ENCODE measurements around the gene MIEN1. TPM values are rescaled to one million over a fixed set of nuclear protein-coding genes. Genes with fewer than 3 reads are reported as not detected.
A peak's percentile ranks its signal among the peaks of the same experiment; 100 is the strongest.

Gene MIEN1
- polyA plus RNA-seq, 2 of the 4 experiments (the other 2 are of a cell fraction): 63.9 to 85.5 TPM

- peaks cover 41% of the 10 kb centered on the region for H3K4me1 ChIP-seq
- ChIA-PET POLR2A (interaction anchor here (0.5 to 1.2 kb wide), 3 partner anchors 10 to 76 kb away, joined by 3 to 4 read pairs (median 3); partner anchors contain the start of gene PGAP3), CTCF (interaction anchor here (1.2 to 50.7 kb wide), 4 partner anchors 8 to 61 kb away, joined by 3 to 1391 read pairs (median 120); partner anchors contain the start of genes PNMT, PPP1R1B and STARD3)
- WGBS (ENCODE audit: missing lambda C conversion rate): 95% methylated on average over 5 of the region's 5 CpGs
- ATAC-seq: no peak
- H3K9me3 ChIP-seq: no peaks in the 10 kb centered on the region
- no peak overlapping the region for H3K27ac ChIP-seq
- no peak for FAIRE-seq
- no peak overlapping the region for H3K4me3 ChIP-seq
- TF ChIP-seq JUNB (IDR thresholded peaks at IDR 0.05): no peak
- no peak for TF ChIP-seq KDM5A (IDR thresholded peaks at IDR 0.05)
- TF ChIP-seq POLR2A (IDR thresholded peaks at IDR 0.05; ENCODE audit: low read length): no peak
- no peak for TF ChIP-seq RFX5 (IDR thresholded peaks at IDR 0.05)
- DNase-seq (ENCODE audit: low read depth in 1 of 2, low spot score in 1 of 2): no peak
- no peak overlapping the region for H3K4me2 ChIP-seq
Measured at GRCh38 chr17:39697961-39698360, 32.4 kb downstream of the MIEN1 start.

- Histone ChIP-seq H3K9me3 (no peaks in the 10 kb centered on the region), H3K4me3 (no peak overlapping the region), H3K4me1 (peaks cover 28% of the 10 kb centered on the region), H3K27ac (no peak overlapping the region), H3K4me2 (no peak overlapping the region)
- ChIA-PET POLR2A (interaction anchor here (1.4 kb wide), 1 partner anchor 33 kb away, joined by 8 read pairs; the partner anchor contains the start of gene MIEN1), CTCF (interaction anchor here (0.6 to 50.7 kb wide), 7 partner anchors 9 to 59 kb away, joined by 3 to 1391 read pairs (median 4); partner anchors contain the start of genes PGAP3, PNMT, PPP1R1B and STARD3)
- WGBS (ENCODE audit: missing lambda C conversion rate): 78% methylated on average over 6 of the region's 6 CpGs
- no peak for DNase-seq (ENCODE audit: low read depth in 1 of 2, low spot score in 1 of 2)
- no peak for FAIRE-seq
- no peak for ATAC-seq
- TF ChIP-seq, protein P1, sequence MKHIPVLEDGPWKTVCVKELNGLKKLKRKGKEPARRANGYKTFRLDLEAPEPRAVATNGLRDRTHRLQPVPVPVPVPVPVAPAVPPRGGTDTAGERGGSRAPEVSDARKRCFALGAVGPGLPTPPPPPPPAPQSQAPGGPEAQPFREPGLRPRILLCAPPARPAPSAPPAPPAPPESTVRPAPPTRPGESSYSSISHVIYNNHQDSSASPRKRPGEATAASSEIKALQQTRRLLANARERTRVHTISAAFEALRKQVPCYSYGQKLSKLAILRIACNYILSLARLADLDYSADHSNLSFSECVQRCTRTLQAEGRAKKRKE (CRISPR knock-in tag; IDR thresholded peaks at IDR 0.05; ENCODE audit: low read depth): no peak
- TF ChIP-seq SREBF2 (IDR thresholded peaks at IDR 0.05) (no peak), CEBPB (IDR thresholded peaks at IDR 0.05) (no peak), RNF2 (IDR thresholded peaks at IDR 0.05; ENCODE audit: borderline replicate concordance, low read depth) (no peak), MAZ (IDR thresholded peaks at IDR 0.05; ENCODE audit: borderline replicate concordance, low read depth, low read length) (no peak)
- TF ChIP-seq, protein P2, sequence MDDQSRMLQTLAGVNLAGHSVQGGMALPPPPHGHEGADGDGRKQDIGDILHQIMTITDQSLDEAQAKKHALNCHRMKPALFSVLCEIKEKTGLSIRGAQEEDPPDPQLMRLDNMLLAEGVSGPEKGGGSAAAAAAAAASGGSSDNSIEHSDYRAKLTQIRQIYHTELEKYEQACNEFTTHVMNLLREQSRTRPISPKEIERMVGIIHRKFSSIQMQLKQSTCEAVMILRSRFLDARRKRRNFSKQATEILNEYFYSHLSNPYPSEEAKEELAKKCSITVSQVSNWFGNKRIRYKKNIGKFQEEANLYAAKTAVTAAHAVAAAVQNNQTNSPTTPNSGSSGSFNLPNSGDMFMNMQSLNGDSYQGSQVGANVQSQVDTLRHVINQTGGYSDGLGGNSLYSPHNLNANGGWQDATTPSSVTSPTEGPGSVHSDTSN (IDR thresholded peaks at IDR 0.05): no peak
Measured at GRCh38 chr17:39696731-39697130, 33.6 kb downstream of the MIEN1 start.

DNA sequence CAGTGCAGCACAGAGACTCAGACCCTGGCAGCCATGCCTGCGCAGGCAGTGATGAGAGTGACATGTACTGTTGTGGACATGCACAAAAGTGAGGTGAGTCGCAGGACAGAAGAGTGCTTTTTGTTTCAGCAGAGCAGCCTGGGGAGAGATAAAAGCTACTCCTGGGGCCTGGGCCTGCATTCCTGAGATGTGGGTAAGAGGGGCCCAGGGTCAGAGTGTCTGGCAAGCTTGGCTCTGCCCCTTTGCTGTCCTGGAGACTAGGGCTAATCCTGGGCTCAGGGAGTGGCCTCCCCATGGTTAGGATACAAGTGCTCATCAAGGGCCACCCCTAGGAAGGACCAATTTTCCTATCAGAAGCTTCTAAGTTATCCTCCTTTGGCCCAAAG is 35.2 kb downstream of the MIEN1 start:
- FAIRE-seq (no peak), ATAC-seq (no peak)
- 80% methylated on average over 2 of the region's 2 CpGs for WGBS (ENCODE audit: missing lambda C conversion rate)

More for the DNA sequence above, 35.2 kb downstream of the MIEN1 start:
- Histone ChIP-seq H3K9me3 (no peaks in the 10 kb centered on the region), H3K27ac (no peak overlapping the region), H3K4me3 (no peak overlapping the region), H3K4me2 (0 out of 3 replicates have a peak overlapping the region, but pooled peaks have one; percentile 0), H3K4me1 (peaks cover 16% of the 10 kb centered on the region)
- no peak for DNase-seq (ENCODE audit: low read depth in 1 of 2, low spot score in 1 of 2)
- TF ChIP-seq NFE2L2 (conservative IDR thresholded peaks at IDR 0.05; ENCODE audit: low read length) (no peak), RAD21 (conservative IDR thresholded peaks at IDR 0.05 in 1 of 2, IDR thresholded peaks at IDR 0.05 in 1 of 2) (no peak), BCL3 (IDR thresholded peaks at IDR 0.05) (no peak), ZNF302 (CRISPR knock-in tag; IDR thresholded peaks at IDR 0.05) (no peak), USF2 (IDR thresholded peaks at IDR 0.05) (no peak), POLR2A (IDR thresholded peaks at IDR 0.05; ENCODE audit: low read length) (no peak)
- TF ChIP-seq, protein P3, sequence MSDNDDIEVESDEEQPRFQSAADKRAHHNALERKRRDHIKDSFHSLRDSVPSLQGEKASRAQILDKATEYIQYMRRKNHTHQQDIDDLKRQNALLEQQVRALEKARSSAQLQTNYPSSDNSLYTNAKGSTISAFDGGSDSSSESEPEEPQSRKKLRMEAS (IDR thresholded peaks at IDR 0.05): no peak
- ChIA-PET CTCF (interaction anchor here (0.6 to 50.7 kb wide), 8 partner anchors 13 to 58 kb away, joined by 3 to 1391 read pairs (median 8); partner anchors contain the start of genes MIEN1, PNMT, PPP1R1B and STARD3), POLR2A (interaction anchor here (0.6 kb wide), 1 partner anchor 36 kb away, joined by 7 read pairs; no protein-coding TSS in a partner anchor)

Measured in A549 (cell line).